Heart left ventricle (tissue), 13 donors: ENCODE results near the gene DUSP23.

Source experiments
- POLR2A ChIP-seq, 2 donors: fragments of 450-650 bp; IDR thresholded peaks; one replicate each; pipeline ENCODE4 v1.6.1; 2017; ENCODE audit warnings: antibody characterized with exemption in 2 of 2, mild to moderate bottlenecking in 2 of 2, moderate library complexity in 2 of 2
- TF ChIP-seq, protein P1 (sequence below), 12 donors: fragments of 200-600 bp; sonication (generic) in 4 of 12; IDR thresholded peaks; one replicate each; pipeline versions ENCODE4 v1.5.0 to v1.8.0; 2018 to 2022; ENCODE audit warnings: antibody characterized with exemption in 12 of 12, mild to moderate bottlenecking in 5 of 12
- donor health status: ischemic (EF 13 %, LVEDD 7.1; RV severe dilation, severe dysfunction).
- donor health status: DM: no; HTN: yes; CAD: no.
- donor health status: DM: no; HTN: no; CAD: no.
- donor health status: ischemic (EF 25% LVEDD 6.9; RV normal size, moderate dysfunction).
- donor health status: ischemic (EF 25% LVEDD 5.7; RV mildly dilated, moderate dysfunction).
- donor health status: ischemic (EF 35%, LVEDD 5.7; RV mildly dilated, moderate dysfunction).
- donor health status: nonischemic (EF 11% LVEDD 7.7; RV severe dilation, severe dysfunction).
- donor health status: DM: yes; HTN: yes; CAD: no.
- donor health status: PGD.
- donor health status: ischemic (EF 29% LVEDD 5.4; RV normal size, mild dysfunction).
- donor health status: nonischemic (EF 23%, LVEDD 6.1; RV moderate dilation, normal function).

DNA sequence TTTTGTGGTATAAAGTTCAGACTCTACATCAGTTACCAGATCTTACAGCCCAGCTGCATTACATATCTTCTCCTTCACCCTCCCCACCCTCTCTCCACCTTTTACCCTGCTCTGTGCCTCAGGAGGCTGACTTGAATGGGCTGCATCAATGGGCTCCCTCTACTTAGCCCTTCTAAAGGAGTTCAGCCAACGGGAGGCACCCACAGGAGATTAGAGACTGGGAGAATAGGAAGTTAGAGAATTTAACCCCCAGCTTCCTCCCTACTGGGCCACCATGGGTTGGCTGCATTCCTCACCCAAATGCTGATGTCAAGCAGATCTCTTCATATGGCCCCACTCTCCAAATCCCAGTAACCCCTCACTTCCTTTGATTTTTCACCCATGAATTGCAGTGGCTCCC lies 17.1 kb upstream of the DUSP23 start:
- TF ChIP-seq POLR2A (IDR thresholded peaks at IDR 0.05): no peak
- TF ChIP-seq, protein P1, sequence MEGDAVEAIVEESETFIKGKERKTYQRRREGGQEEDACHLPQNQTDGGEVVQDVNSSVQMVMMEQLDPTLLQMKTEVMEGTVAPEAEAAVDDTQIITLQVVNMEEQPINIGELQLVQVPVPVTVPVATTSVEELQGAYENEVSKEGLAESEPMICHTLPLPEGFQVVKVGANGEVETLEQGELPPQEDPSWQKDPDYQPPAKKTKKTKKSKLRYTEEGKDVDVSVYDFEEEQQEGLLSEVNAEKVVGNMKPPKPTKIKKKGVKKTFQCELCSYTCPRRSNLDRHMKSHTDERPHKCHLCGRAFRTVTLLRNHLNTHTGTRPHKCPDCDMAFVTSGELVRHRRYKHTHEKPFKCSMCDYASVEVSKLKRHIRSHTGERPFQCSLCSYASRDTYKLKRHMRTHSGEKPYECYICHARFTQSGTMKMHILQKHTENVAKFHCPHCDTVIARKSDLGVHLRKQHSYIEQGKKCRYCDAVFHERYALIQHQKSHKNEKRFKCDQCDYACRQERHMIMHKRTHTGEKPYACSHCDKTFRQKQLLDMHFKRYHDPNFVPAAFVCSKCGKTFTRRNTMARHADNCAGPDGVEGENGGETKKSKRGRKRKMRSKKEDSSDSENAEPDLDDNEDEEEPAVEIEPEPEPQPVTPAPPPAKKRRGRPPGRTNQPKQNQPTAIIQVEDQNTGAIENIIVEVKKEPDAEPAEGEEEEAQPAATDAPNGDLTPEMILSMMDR (IDR thresholded peaks at IDR 0.05): no peak
